Right ventricle myocardium inferior (tissue), 1 donor: Measurements from ENCODE around the gene CARD18. TPM values are rescaled to one million over a fixed set of nuclear protein-coding genes. Genes with fewer than 3 reads are reported as not detected.
"Not testable (repeated sequence)": the region's sequence is repeated elsewhere in the genome, so short reads cannot be mapped to it uniquely, and the experiment has no call there.

Source experiments
- ATAC-seq: fragments of 200-7000 bp; cut with Tn5 transposase; one replicate; pipeline ENCODE4 v1.9.1; 2020; ENCODE audit warnings: mild to moderate bottlenecking, moderate library complexity
- DNase-seq: peaks from one replicate; pipeline ENCODE4 v3.0.0; 2021; ENCODE audit errors: missing footprints
- intact Hi-C: fragments of 100-400 bp; cut with DNase I; formaldehyde crosslinking; loops from one replicate; pipeline ENCODE4 v1.11.0; 2022
- total RNA-seq: library from RNA; stranded (reverse); fragmentation: NEBNext Ultra II Directional; extraction: Animal tissue kit (Norgen Biotek cat#: 25700); gene quantifications from one replicate; pipeline ENCODE4 v1.2.1, GENCODE V29; 2021
- donor health status: DM: no; HTN: yes; CAD: no; lungs with severe emphysema.

CARD18 gene
- total RNA-seq, 1 donor from 2014 or later = 0.89 TPM

DNA sequence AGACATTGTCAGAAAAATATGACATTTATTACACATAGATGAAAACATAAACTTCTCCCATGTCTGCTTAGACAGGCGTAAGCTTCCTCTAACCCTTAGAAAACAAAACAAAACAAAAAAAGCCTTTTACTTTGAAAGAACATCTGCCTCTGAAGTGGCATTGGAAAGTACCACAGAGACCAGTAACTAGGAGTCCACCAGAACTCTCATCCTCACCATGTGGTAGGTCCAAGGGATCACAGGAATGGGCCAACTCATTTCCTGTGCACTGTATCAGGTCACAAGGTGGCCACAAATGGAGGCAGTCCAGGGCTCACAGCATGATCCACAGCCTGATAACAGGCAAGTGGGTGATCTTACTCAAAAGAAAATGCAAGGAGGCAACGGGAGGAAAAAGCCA is 40.0 kb downstream of the CARD18 start:
- DNase-seq, ATAC-seq, intact Hi-C loops: not testable (repeated sequence)

DNA sequence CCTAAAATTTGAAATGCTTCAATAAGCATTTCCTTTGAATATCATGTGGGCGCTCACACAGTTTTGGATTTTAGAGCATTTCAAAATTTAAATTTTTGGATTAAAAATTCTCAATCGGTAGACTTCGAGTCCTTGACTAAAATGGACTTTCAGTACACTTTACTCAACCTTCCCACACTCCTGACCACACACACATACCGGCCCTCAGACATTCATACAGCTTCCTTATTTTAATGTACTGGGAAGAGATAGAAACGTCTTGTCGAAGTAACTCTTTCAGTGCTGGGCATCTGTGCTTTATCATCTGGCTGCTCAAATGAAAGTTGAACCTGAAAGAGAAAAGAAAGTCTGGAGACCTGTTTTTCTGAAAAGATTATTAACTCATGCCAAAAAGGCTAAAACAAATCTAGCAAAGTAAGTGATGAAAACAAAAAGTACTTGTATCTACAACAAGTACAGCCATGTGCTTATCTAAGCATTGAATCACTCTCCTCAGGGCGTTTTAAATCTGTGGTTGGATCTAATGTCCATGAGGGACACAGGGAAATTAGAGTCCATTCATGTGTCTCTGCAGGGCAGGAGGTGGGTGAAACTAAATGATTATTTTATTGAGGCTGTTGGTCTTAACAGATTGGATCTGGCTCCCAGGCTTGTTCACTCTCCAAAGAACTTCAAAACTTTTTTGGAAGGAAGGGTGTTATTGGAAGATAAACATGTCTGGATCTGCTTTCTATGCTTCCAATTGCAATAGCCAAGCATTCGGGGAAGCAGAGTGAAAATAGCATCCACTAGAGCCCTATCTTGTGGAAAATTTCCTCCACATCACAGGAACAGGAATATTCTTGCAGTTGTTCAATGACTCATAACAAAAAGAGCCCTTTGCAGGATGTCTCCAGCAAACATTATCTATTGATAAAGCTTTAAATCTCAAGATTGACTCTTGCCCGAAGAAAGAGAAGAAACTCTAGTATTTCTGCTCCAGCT is 47.0 kb downstream of the CARD18 start:
- ATAC-seq (no peak), DNase-seq (no peak)
- intact Hi-C loops = no loop called here

Other genes starting within 250 kb of the CARD18 start
- 0.22 TPM for gene CASP12, start 241.3 kb downstream of the CARD18 start, total RNA-seq
- gene CASP4, start 171.2 kb downstream of the CARD18 start, total RNA-seq = 15.1 TPM
- gene CASP5, start 116.6 kb downstream of the CARD18 start, total RNA-seq = not detected
- 11.9 TPM for gene CASP1, start 104.6 kb downstream of the CARD18 start, total RNA-seq
- gene CARD16, start 94.4 kb downstream of the CARD18 start, total RNA-seq = 9.2 TPM